ENCODE measurements around the gene CAPN1.
"Not testable (repeated sequence)": the region's sequence is repeated elsewhere in the genome, so short reads cannot be mapped to it uniquely, and the experiment has no call there.

Gene CAPN1

GRCh38 chr11:65241134-65241533 lies 59.4 kb downstream of the CAPN1 start:
- ATAC-seq: no peak
- Mint-ChIP-seq H3K9me3 (peaks cover 8% of the 10 kb centered on the region), H3K27me3 (no peaks in the 10 kb centered on the region), H3K36me3 (peaks cover 8% of the 10 kb centered on the region), H3K4me1 (no peaks in the 10 kb centered on the region), H3K27ac (no peak overlapping the region), H3K4me3 (no peak overlapping the region)

- Mint-ChIP-seq H3K9me3 (peaks cover 8% of the 10 kb centered on the region), H3K36me3 (peaks cover 8% of the 10 kb centered on the region), H3K27ac (no peak overlapping the region), H3K4me3 (no peak overlapping the region), H3K4me1 (no peaks in the 10 kb centered on the region), H3K27me3 (no peaks in the 10 kb centered on the region)
- ATAC-seq: no peak
Observed at GRCh38 chr11:65241692-65242091, 60.0 kb downstream of the CAPN1 start.

GRCh38 chr11:65242389-65242788 lies 60.7 kb downstream of the CAPN1 start:
- peaks cover 8% of the 10 kb centered on the region for H3K36me3 Mint-ChIP-seq
- peaks cover 8% of the 10 kb centered on the region for H3K9me3 Mint-ChIP-seq
- no peak for ATAC-seq
- no peak overlapping the region for H3K4me3 Mint-ChIP-seq
- no peaks in the 10 kb centered on the region for H3K4me1 Mint-ChIP-seq
- no peak overlapping the region for H3K27ac Mint-ChIP-seq
- H3K27me3 Mint-ChIP-seq: no peaks in the 10 kb centered on the region

- Mint-ChIP-seq H3K9me3 (peaks cover 8% of the 10 kb centered on the region), H3K36me3 (peaks cover 8% of the 10 kb centered on the region), H3K27me3 (no peaks in the 10 kb centered on the region), H3K27ac (no peak overlapping the region), H3K4me1 (no peaks in the 10 kb centered on the region), H3K4me3 (no peak overlapping the region)
- no peak for ATAC-seq
Observed at GRCh38 chr11:65243797-65244196, 62.1 kb downstream of the CAPN1 start.

- H3K4me3 Mint-ChIP-seq, H3K27ac Mint-ChIP-seq, H3K9me3 Mint-ChIP-seq, ATAC-seq, H3K27me3 Mint-ChIP-seq, H3K36me3 Mint-ChIP-seq, H3K4me1 Mint-ChIP-seq: not testable (repeated sequence)
Observed at GRCh38 chr11:65245046-65245445, 63.3 kb downstream of the CAPN1 start.

- no peak overlapping the region for H3K4me3 Mint-ChIP-seq
- no peaks in the 10 kb centered on the region for H3K4me1 Mint-ChIP-seq
- no peaks in the 10 kb centered on the region for H3K27me3 Mint-ChIP-seq
- H3K27ac Mint-ChIP-seq: no peak overlapping the region
- H3K9me3 Mint-ChIP-seq: peaks cover 8% of the 10 kb centered on the region
- peaks cover 8% of the 10 kb centered on the region for H3K36me3 Mint-ChIP-seq
- ATAC-seq: no peak
Observed at GRCh38 chr11:65246506-65246905, 64.8 kb downstream of the CAPN1 start.

GRCh38 chr11:65248184-65248710 lies 66.5 kb downstream of the CAPN1 start:
- not testable (repeated sequence) for H3K27me3 Mint-ChIP-seq, H3K27ac Mint-ChIP-seq, H3K36me3 Mint-ChIP-seq, H3K4me3 Mint-ChIP-seq, ATAC-seq, H3K4me1 Mint-ChIP-seq, H3K9me3 Mint-ChIP-seq

- no peak for ATAC-seq
- H3K36me3 Mint-ChIP-seq: no peaks in the 10 kb centered on the region
- no peaks in the 10 kb centered on the region for H3K9me3 Mint-ChIP-seq
Observed at GRCh38 chr11:65251476-65251875, 69.7 kb downstream of the CAPN1 start.

GRCh38 chr11:65254724-65255123 lies 73.0 kb downstream of the CAPN1 start:
- Mint-ChIP-seq H3K4me3 (no peak overlapping the region), H3K4me1 (no peaks in the 10 kb centered on the region), H3K9me3 (no peaks in the 10 kb centered on the region), H3K36me3 (no peaks in the 10 kb centered on the region), H3K27ac (no peak overlapping the region), H3K27me3 (no peaks in the 10 kb centered on the region)
- ATAC-seq: no peak

More at GRCh38 chr11:65251476-65251875, 69.7 kb downstream of the CAPN1 start:
- Mint-ChIP-seq H3K27ac (no peak overlapping the region), H3K27me3 (no peaks in the 10 kb centered on the region), H3K4me3 (no peak overlapping the region), H3K4me1 (no peaks in the 10 kb centered on the region)

- H3K9me3 Mint-ChIP-seq: no peaks in the 10 kb centered on the region
- no peak overlapping the region for H3K4me3 Mint-ChIP-seq
- peaks cover 18% of the 10 kb centered on the region for H3K4me1 Mint-ChIP-seq
- no peaks in the 10 kb centered on the region for H3K27me3 Mint-ChIP-seq
- no peak overlapping the region for H3K27ac Mint-ChIP-seq
- no peak for ATAC-seq
- H3K36me3 Mint-ChIP-seq: no peaks in the 10 kb centered on the region
Observed at GRCh38 chr11:65258988-65259387, 77.3 kb downstream of the CAPN1 start.

GRCh38 chr11:65260302-65260701 lies 78.6 kb downstream of the CAPN1 start:
- Mint-ChIP-seq H3K4me1 (peaks cover 26% of the 10 kb centered on the region), H3K27me3 (no peaks in the 10 kb centered on the region), H3K36me3 (peaks cover 11% of the 10 kb centered on the region), H3K4me3 (no peak overlapping the region), H3K9me3 (no peaks in the 10 kb centered on the region), H3K27ac (peak overlapping the region; percentile 84)
- ATAC-seq: no peak

- H3K27me3 Mint-ChIP-seq: no peaks in the 10 kb centered on the region
- H3K4me1 Mint-ChIP-seq: peaks cover 29% of the 10 kb centered on the region
- H3K36me3 Mint-ChIP-seq: peaks cover 18% of the 10 kb centered on the region
- no peaks in the 10 kb centered on the region for H3K9me3 Mint-ChIP-seq
- H3K4me3 Mint-ChIP-seq: peak overlapping the region; percentile 83
- peak overlapping the region; percentile 84 for H3K27ac Mint-ChIP-seq
- no peak for ATAC-seq
Observed at GRCh38 chr11:65260756-65261590, 79.2 kb downstream of the CAPN1 start.

All from stimulated activated memory B cell treated with anti-CD40 and anti-IgM and Interleukin-4, amounts not matched to agents 10 μg/mL and 1 μg/mL and 100 μg/mL, for 72 hours (primary cell).